IMR-90 (cell line): Measurements from ENCODE around the gene GALR1. TPM values are rescaled to one million over a fixed set of nuclear protein-coding genes. Genes with fewer than 3 reads are reported as not detected.

Source experiments
- ATAC-seq: fragments of 200-7000 bp; cut with Tn5 transposase; 2 replicates; pipeline ENCODE4 v1.9.1; 2020; ENCODE audit warnings: low read depth, mild to moderate bottlenecking, moderate library complexity
- BruUV-seq: library from RNA; stranded (reverse); fragments of 400-500 nt; replicated peaks from 2 replicates; lab custom pipeline; 2021; lab: Mats Ljungman, UMichigan
- CTCF ChIA-PET: fragments of 300-600 bp; formaldehyde crosslinking; extraction: SDS; loops from one replicate; lab custom pipeline; 2021; ENCODE audit warnings: antibody characterized with exemption; lab: Yijun Ruan, JAX
- POLR2A ChIA-PET: fragments of 300-600 bp; sonication (Branson Sonifier 250); formaldehyde crosslinking; loops from one replicate; lab custom pipeline; 2022; ENCODE audit warnings: antibody characterized with exemption; ENCODE audit not compliant: unreplicated experiment; lab: Charles Lee
- DNase-seq: peaks from one replicate; pipeline ENCODE4 v3.0.0; 2013
- H2AFZ ChIP-seq: replicated peaks from 2 replicates; pipeline ENCODE3; 2013; ENCODE audit warnings: low read length, mild to moderate bottlenecking; ENCODE audit not compliant: poor library complexity
- H2AK5ac ChIP-seq: 2 replicates; pipeline ENCODE4 v1.6.1; 2013; ENCODE audit warnings: low read depth, low read length, inconsistent platforms
- H2AK9ac ChIP-seq: replicated peaks from 2 replicates; pipeline ENCODE3; 2013; ENCODE audit warnings: mild to moderate bottlenecking, low read depth, low read length, moderate library complexity; ENCODE audit not compliant: poor library complexity
- H2BK120ac ChIP-seq: 2 replicates; pipeline ENCODE4 v1.6.1; 2013; ENCODE audit warnings: low read depth, low read length, inconsistent platforms
- H2BK15ac ChIP-seq: 3 replicates; pipeline ENCODE4 v1.6.1; 2013; ENCODE audit warnings: low read depth, low read length, inconsistent platforms
- H2BK20ac ChIP-seq: 2 replicates; pipeline ENCODE4 v1.6.1; 2013; ENCODE audit warnings: low read depth, mild to moderate bottlenecking, inconsistent platforms, low read length, moderate library complexity
- H2BK5ac ChIP-seq: 2 replicates; pipeline ENCODE4 v1.6.1; 2013; ENCODE audit warnings: mild to moderate bottlenecking, low read depth, low read length, inconsistent platforms; ENCODE audit not compliant: poor library complexity, severe bottlenecking
- H3K14ac ChIP-seq: replicated peaks from 2 replicates; pipeline ENCODE4 v1.6.1; 2013; ENCODE audit warnings: low read depth, low read length, inconsistent platforms
- H3K18ac ChIP-seq: 2 replicates; pipeline ENCODE4 v1.6.1; 2013; ENCODE audit warnings: low read depth, low read length, control low read depth
- H3K23ac ChIP-seq: 2 replicates; pipeline ENCODE4 v1.6.1; 2013; ENCODE audit warnings: low read depth, low read length, inconsistent platforms
- H3K27ac ChIP-seq: 2 replicates; pipeline ENCODE4 v1.5.1; 2013; ENCODE audit warnings: mild to moderate bottlenecking, control low read depth, low read length; ENCODE audit not compliant: insufficient read depth
- H3K27me3 ChIP-seq: 2 replicates; pipeline ENCODE4 v1.6.1; 2013; ENCODE audit warnings: low read length; ENCODE audit not compliant: control insufficient read depth, insufficient read depth
- H3K36me3 ChIP-seq: 2 replicates; pipeline ENCODE4 v1.6.1; 2013; ENCODE audit warnings: low read length, mixed read lengths; ENCODE audit not compliant: control insufficient read depth, insufficient read depth
- H3K4ac ChIP-seq: 2 replicates; pipeline ENCODE4 v1.6.1; 2013; ENCODE audit warnings: low read depth, low read length, inconsistent platforms
- H3K4me1 ChIP-seq: 2 replicates; pipeline ENCODE4 v1.6.1; 2013; ENCODE audit warnings: low read length, mixed read lengths; ENCODE audit not compliant: control insufficient read depth, insufficient read depth
- H3K4me2 ChIP-seq: 2 replicates; pipeline ENCODE4 v1.6.1; 2013; ENCODE audit warnings: low read depth, mild to moderate bottlenecking, control low read depth, low read length, moderate library complexity
- H3K4me3 ChIP-seq: 2 replicates; pipeline ENCODE4 v1.5.1; 2013; ENCODE audit warnings: low read depth, mild to moderate bottlenecking, control low read depth, low read length, moderate library complexity; ENCODE audit not compliant: insufficient read depth
- H3K56ac ChIP-seq: 2 replicates; pipeline ENCODE4 v1.6.1; 2013; ENCODE audit warnings: low read length, inconsistent platforms; ENCODE audit not compliant: insufficient read depth; ENCODE audit errors: extremely low read depth
- H3K79me1 ChIP-seq, 2 experiments: 2 replicates each; pipeline ENCODE4 v1.6.1; 2013; ENCODE audit warnings: low read length in 2 of 2, inconsistent platforms in 1 of 2, low read depth in 1 of 2
- H3K9ac ChIP-seq: 2 replicates; pipeline ENCODE4 v1.6.1; 2013; ENCODE audit warnings: low read depth, low read length, control low read depth
- H3K9me1 ChIP-seq: 2 replicates; pipeline ENCODE4 v1.6.1; 2013; ENCODE audit warnings: low read length, inconsistent platforms; ENCODE audit not compliant: insufficient read depth
- H3K9me3 ChIP-seq: 2 replicates; pipeline ENCODE4 v1.6.1; 2013; ENCODE audit warnings: low read length; ENCODE audit not compliant: control insufficient read depth, insufficient read depth
- H4K20me1 ChIP-seq: 2 replicates; pipeline ENCODE4 v1.6.1; 2013; ENCODE audit warnings: low read length, inconsistent platforms; ENCODE audit not compliant: insufficient read depth
- H4K5ac ChIP-seq: 2 replicates; pipeline ENCODE4 v1.6.1; 2013; ENCODE audit warnings: mild to moderate bottlenecking, low read depth, low read length, control low read depth
- H4K8ac ChIP-seq, 2 experiments: 2 replicates each; pipeline ENCODE4 v1.6.1; 2013; ENCODE audit warnings: low read depth in 2 of 2, low read length in 2 of 2, control low read depth in 1 of 2, inconsistent platforms in 1 of 2
- H4K91ac ChIP-seq: 2 replicates; pipeline ENCODE4 v1.6.1; 2013; ENCODE audit warnings: low read depth, low read length, inconsistent platforms; ENCODE audit not compliant: insufficient read depth
- BHLHE40 ChIP-seq: fragments of 150-350 bp; IDR thresholded peaks from 2 replicates; pipeline ENCODE4 v1.6.1; 2016; ENCODE audit warnings: mild to moderate bottlenecking, low read depth, low read length
- CEBPB ChIP-seq: IDR thresholded peaks from 2 replicates; pipeline ENCODE4 v1.6.1; 2012; ENCODE audit warnings: low read depth, low read length, improper control_type of control experiment
- CHD1 ChIP-seq: IDR thresholded peaks from 2 replicates; pipeline ENCODE4 v1.6.1; 2012; ENCODE audit warnings: low read depth, low read length, improper control_type of control experiment
- FOS ChIP-seq: fragments of 150-350 bp; IDR thresholded peaks from 2 replicates; pipeline ENCODE4 v1.6.1; 2016; ENCODE audit warnings: low read depth, low read length
- MAFK ChIP-seq: IDR thresholded peaks from 2 replicates; pipeline ENCODE4 v1.6.1; 2012; ENCODE audit warnings: low read depth, low read length, improper control_type of control experiment
- MAZ ChIP-seq: IDR thresholded peaks from 2 replicates; pipeline ENCODE4 v1.6.1; 2012; ENCODE audit warnings: low read depth, mild to moderate bottlenecking, low read length, improper control_type of control experiment, moderate library complexity, borderline replicate concordance
- MXI1 ChIP-seq: IDR thresholded peaks from 2 replicates; pipeline ENCODE4 v1.6.1; 2012; ENCODE audit warnings: low read depth, mild to moderate bottlenecking, low read length, moderate library complexity, borderline replicate concordance
- RCOR1 ChIP-seq: IDR thresholded peaks from 2 replicates; pipeline ENCODE4 v1.6.1; 2012; ENCODE audit warnings: mild to moderate bottlenecking, low read length, improper control_type of control experiment; ENCODE audit not compliant: insufficient replicate concordance
- RFX5 ChIP-seq: IDR thresholded peaks from 2 replicates; pipeline ENCODE4 v1.8.0; 2012; ENCODE audit warnings: low read depth, mild to moderate bottlenecking, low read length, moderate library complexity
- WGBS, 2 experiments: methylation state at CpG; one replicate each; pipeline versions ENCODE4 v1.1.5 to v1.1.7; 2013; ENCODE audit warnings: missing lambda C conversion rate in 2 of 2; ENCODE audit not compliant: insufficient read length in 1 of 2; ENCODE audit errors: extremely low coverage in 2 of 2; 5-methylcytosine and 5-hydroxymethylcytosine counted together
- dilution Hi-C: fragments of 300-500 bp; cut with HindIII; formaldehyde crosslinking; loops from one replicate; pipeline ENCODE4 v1.14.3; 2018; ENCODE audit warnings: low sequenced_read_pairs; ENCODE audit not compliant: unreplicated experiment
- in situ Hi-C: fragments of 300-500 bp; cut with MboI; formaldehyde crosslinking; loops from 3 replicates; pipeline ENCODE4 v1.14.3; 2019; ENCODE audit warnings: low sequenced_read_pairs, inconsistent platforms, mixed read lengths
- intact Hi-C: fragments of 100-400 bp; cut with micrococcal nuclease; formaldehyde crosslinking; loops from 2 replicates; pipeline ENCODE4 v1.10.0; 2022
- polyA plus RNA-seq, 3 experiments: library from polyadenylated mRNA; depleted of rRNA; stranded (reverse); fragments of >200 nt; gene quantifications; 2 replicates each; pipeline ENCODE4 v1.2.3, GENCODE V29; 2012; ENCODE audit warnings: low replicate concordance in 1 of 3
- total RNA-seq: library from RNA; depleted of rRNA; stranded (reverse); fragments of >200 nt; gene quantifications from 2 replicates; pipeline ENCODE4 v1.2.3, GENCODE V29; 2012
- TF ChIP-seq, protein P1 (sequence below): fragments of 150-350 bp; IDR thresholded peaks from 2 replicates; pipeline ENCODE4 v1.6.1; 2017; ENCODE audit warnings: mild to moderate bottlenecking, antibody characterized with exemption, low read length, low read depth

GALR1 gene
- total and polyA plus RNA-seq, 2 of the 4 experiments (the other 2 are of a cell fraction) = not detected

DNA sequence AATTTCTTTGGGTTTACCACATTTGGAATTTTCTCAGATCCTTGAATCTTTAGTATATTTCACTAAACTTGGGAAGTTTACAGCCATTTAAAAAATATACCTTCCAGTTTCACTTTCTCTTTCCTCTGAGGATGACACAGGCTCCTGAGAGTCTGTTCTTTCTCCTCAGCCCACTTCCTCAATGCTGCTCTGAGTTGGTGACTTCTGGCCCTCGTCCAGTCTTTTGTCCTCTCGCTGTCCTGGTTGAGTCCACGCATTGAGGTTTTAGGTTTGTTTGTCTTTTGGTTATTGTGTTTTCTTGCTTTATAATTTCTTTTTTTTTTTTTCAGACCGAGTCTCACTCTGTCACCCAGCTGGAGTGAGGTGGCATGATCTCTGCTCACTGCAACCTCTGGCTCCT, 40.7 kb upstream of the GALR1 start (continued):
- TF ChIP-seq MXI1 = no peak

DNA sequence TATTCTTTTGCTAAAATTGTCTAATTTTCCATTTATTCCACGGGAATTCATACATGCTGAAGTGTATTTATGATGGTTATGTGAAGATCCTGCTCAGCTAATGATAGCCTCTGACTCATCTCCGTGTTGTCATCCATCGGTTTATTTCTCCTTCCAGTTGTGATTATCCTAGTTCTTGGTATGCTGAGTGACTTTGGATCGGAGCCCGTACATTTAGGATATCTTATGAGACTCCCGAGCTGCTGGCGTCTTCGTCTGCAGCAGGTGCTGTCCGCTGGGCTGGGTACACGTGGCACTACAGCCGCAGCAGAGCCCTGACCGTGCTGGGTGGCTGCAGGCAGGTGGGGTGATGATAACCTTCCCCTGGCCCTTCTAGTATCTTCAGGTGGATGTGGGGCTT, 40.1 kb upstream of the GALR1 start:
- peak overlapping the region; percentile 64; the same call in 1 of the 2 replicates for H2BK20ac ChIP-seq
- H4K5ac ChIP-seq = no peak overlapping the region
- peak overlapping the region in 1 of 2 experiments; percentile 84; a peak in 2 of 4 replicates for H4K8ac ChIP-seq
- H3K9ac ChIP-seq = no peak overlapping the region
- CTCF ChIA-PET = interaction anchor here (1.8 kb wide), 1 partner anchor 209 kb away, joined by 6 read pairs; no protein-coding TSS in a partner anchor
- H3K27ac ChIP-seq = peak overlapping the region; percentile 46; the same call in 1 of the 2 replicates
- peak overlapping the region; percentile 89; the same call in 1 of the 2 replicates for H2AK5ac ChIP-seq
- H3K4me1 ChIP-seq = peaks cover 15% of the 10 kb centered on the region
- in situ Hi-C loops = loop anchor here (5.0 to 25.0 kb wide), 3 partner anchors 142 to 397 kb away; partner anchors contain the start of gene ZNF236
- H3K9me3 ChIP-seq = no peaks in the 10 kb centered on the region
- peaks cover 12% of the 10 kb centered on the region; the same call in 1 of the 2 replicates for H3K9me1 ChIP-seq
- DNase-seq = peak; percentile 90
- H2BK15ac ChIP-seq = no peak overlapping the region
- no peaks in the 10 kb centered on the region for H4K20me1 ChIP-seq
- no peaks in the 10 kb centered on the region for H3K79me1 ChIP-seq
- H2BK5ac ChIP-seq = peak overlapping the region; percentile 88
- peak overlapping the region; percentile 48; the same call in 1 of the 2 replicates for H4K91ac ChIP-seq
- no peaks in the 10 kb centered on the region for H3K27me3 ChIP-seq
- H3K4ac ChIP-seq = peak overlapping the region; percentile 86
- H3K36me3 ChIP-seq = no peaks in the 10 kb centered on the region
- no peak overlapping the region for H3K14ac ChIP-seq
- TF ChIP-seq BHLHE40 = 0 out of 2 replicates have a peak, but pooled peaks have one; percentile 7
- no peak for TF ChIP-seq MAZ
- TF ChIP-seq RCOR1 = no peak
- TF ChIP-seq MXI1 = no peak
- TF ChIP-seq MAFK = no peak
- peak; percentile 56; the same call in 1 of the 2 replicates for TF ChIP-seq FOS
- no peak for TF ChIP-seq CEBPB
- no peak for TF ChIP-seq CHD1
- TF ChIP-seq RFX5 = no peak
- TF ChIP-seq, protein P1, sequence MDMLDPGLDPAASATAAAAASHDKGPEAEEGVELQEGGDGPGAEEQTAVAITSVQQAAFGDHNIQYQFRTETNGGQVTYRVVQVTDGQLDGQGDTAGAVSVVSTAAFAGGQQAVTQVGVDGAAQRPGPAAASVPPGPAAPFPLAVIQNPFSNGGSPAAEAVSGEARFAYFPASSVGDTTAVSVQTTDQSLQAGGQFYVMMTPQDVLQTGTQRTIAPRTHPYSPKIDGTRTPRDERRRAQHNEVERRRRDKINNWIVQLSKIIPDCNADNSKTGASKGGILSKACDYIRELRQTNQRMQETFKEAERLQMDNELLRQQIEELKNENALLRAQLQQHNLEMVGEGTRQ = no peak
- POLR2A ChIA-PET = no interaction called here
- dilution Hi-C loops = no loop called here
- H2AK9ac ChIP-seq = peak overlapping the region; percentile 18
- peak; percentile 59 for ATAC-seq
- intact Hi-C loops = loop anchor here (5.0 kb wide), 1 partner anchor 82 kb away; no protein-coding TSS in a partner anchor
- BruUV-seq = no TSS peak
- whole genome bisulfite sequencing, 2 experiments = no CpG with 5 or more reads among the region's 12 CpGs
- H2AFZ ChIP-seq = no peak overlapping the region
- peak overlapping the region; percentile 90 for H2BK120ac ChIP-seq
- no peak overlapping the region for H3K23ac ChIP-seq
- H3K18ac ChIP-seq = no peak overlapping the region
- H3K4me2 ChIP-seq = no peak overlapping the region; the same call in 1 of the 2 replicates
- no peak overlapping the region for H3K4me3 ChIP-seq
- no peak overlapping the region for H3K56ac ChIP-seq
